Glutamatergic neuron (in vitro differentiated cells): ENCODE data around the gene DIP2B. TPM values are rescaled to one million over a fixed set of nuclear protein-coding genes. Genes with fewer than 3 reads are reported as not detected.

ENCODE experiments used
- DNase-seq: peaks from one replicate; pipeline ENCODE4 v3.0.0; 2022
- H3K27ac Mint-ChIP-seq: one replicate; pipeline ENCODE4 v1.8.0; 2020; ENCODE audit warnings: mild to moderate bottlenecking, mixed read lengths, inconsistent platforms; ENCODE audit not compliant: unreplicated experiment
- H3K27me3 Mint-ChIP-seq: one replicate; pipeline ENCODE4 v1.8.0; 2020; ENCODE audit warnings: mild to moderate bottlenecking, moderate library complexity, mixed read lengths, inconsistent platforms; ENCODE audit not compliant: unreplicated experiment
- H3K36me3 Mint-ChIP-seq: one replicate; pipeline ENCODE4 v1.8.0; 2020; ENCODE audit warnings: mild to moderate bottlenecking, mixed read lengths, inconsistent platforms; ENCODE audit not compliant: unreplicated experiment
- H3K4me1 Mint-ChIP-seq: one replicate; pipeline ENCODE4 v1.8.0; 2020; ENCODE audit warnings: mild to moderate bottlenecking, low read depth, mixed read lengths, inconsistent platforms; ENCODE audit not compliant: unreplicated experiment
- H3K4me3 Mint-ChIP-seq: one replicate; pipeline ENCODE4 v1.8.0; 2020; ENCODE audit warnings: mild to moderate bottlenecking, mixed read lengths, inconsistent platforms; ENCODE audit not compliant: unreplicated experiment
- H3K9me3 Mint-ChIP-seq: one replicate; pipeline ENCODE4 v1.8.0; 2020; ENCODE audit warnings: mild to moderate bottlenecking, moderate library complexity, mixed read lengths, inconsistent platforms; ENCODE audit not compliant: unreplicated experiment
- CTCF ChIP-seq: fragments of 200-600 bp; sonication (generic); IDR thresholded peaks from one replicate; pipeline ENCODE4 v1.5.0; 2021; ENCODE audit not compliant: partially characterized antibody, unreplicated experiment
- total RNA-seq: library from RNA; stranded (reverse); fragmentation: NEBNext Ultra II Directional; extraction: Animal tissue kit (Norgen Biotek cat#: 25700); gene quantifications from one replicate; pipeline ENCODE4 v1.2.1, GENCODE V29; 2021; ENCODE audit not compliant: unreplicated experiment

DIP2B gene
- total RNA-seq, 1 donor from 2014 or later = 37.3 TPM

GRCh38 chr12:50685641-50686040, 180.9 kb downstream of the DIP2B start:
- no peak for TF ChIP-seq CTCF
- no peak for DNase-seq
- peaks cover 7% of the 10 kb centered on the region for H3K27me3 Mint-ChIP-seq
- no peak overlapping the region for H3K27ac Mint-ChIP-seq
- H3K4me3 Mint-ChIP-seq = no peak overlapping the region
- peaks cover 2% of the 10 kb centered on the region for H3K9me3 Mint-ChIP-seq
- H3K4me1 Mint-ChIP-seq = peaks cover 4% of the 10 kb centered on the region
- H3K36me3 Mint-ChIP-seq = no peaks in the 10 kb centered on the region

DNA sequence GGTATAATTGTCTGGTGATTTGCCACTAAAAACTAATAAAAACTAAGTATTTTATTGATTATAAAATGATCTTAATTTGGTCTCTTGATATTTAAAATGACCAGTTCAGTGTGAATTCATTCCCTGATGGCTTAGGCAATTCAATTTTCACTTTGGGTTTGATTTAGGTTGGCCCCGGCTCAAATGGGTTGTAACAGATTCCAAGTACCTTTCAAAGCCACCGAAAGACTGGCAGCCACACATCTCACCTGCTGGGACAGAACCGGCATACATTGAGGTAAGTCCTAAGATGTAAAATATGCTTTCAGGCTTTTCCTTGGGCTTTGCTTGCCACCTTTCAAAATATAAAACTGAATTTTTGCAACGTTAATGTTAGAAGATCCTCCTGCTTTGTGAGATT, 181.6 kb downstream of the DIP2B start:
- Mint-ChIP-seq H3K4me1 (peaks cover 4% of the 10 kb centered on the region), H3K27me3 (peaks cover 7% of the 10 kb centered on the region), H3K4me3 (no peak overlapping the region), H3K27ac (no peak overlapping the region), H3K9me3 (peaks cover 2% of the 10 kb centered on the region), H3K36me3 (no peaks in the 10 kb centered on the region)
- DNase-seq = no peak
- no peak for TF ChIP-seq CTCF

GRCh38 chr12:50686976-50687375, 182.2 kb downstream of the DIP2B start:
- no peak for DNase-seq
- H3K27ac Mint-ChIP-seq = no peak overlapping the region
- no peak overlapping the region for H3K4me3 Mint-ChIP-seq

DNA sequence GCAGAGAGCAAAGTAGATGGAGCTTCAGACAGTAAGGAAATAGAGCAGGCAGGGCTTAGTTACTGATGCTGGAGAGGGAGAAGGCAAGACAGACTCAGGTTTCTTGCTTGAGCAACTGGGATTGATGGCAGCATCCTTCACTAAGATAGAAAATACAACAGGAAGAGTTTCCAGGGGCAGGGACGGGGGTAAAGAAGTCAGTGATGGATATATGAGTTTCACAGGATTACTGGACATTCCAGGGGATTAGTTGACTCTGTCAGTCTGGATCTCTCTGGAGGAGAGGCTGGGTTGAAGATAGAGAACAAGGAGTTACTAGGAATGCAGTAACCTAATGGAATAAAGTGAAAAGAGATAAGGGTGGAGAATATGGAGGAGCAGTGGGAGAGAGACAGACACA, 184.7 kb downstream of the DIP2B start:
- no peak overlapping the region for H3K4me3 Mint-ChIP-seq
- DNase-seq = no peak
- peaks cover 7% of the 10 kb centered on the region for H3K27me3 Mint-ChIP-seq
- H3K36me3 Mint-ChIP-seq = no peaks in the 10 kb centered on the region
- peaks cover 2% of the 10 kb centered on the region for H3K9me3 Mint-ChIP-seq
- no peak for TF ChIP-seq CTCF
- no peak overlapping the region for H3K27ac Mint-ChIP-seq
- peaks cover 4% of the 10 kb centered on the region for H3K4me1 Mint-ChIP-seq

More at GRCh38 chr12:50686976-50687375, 182.2 kb downstream of the DIP2B start:
- TF ChIP-seq CTCF = no peak
- Mint-ChIP-seq H3K4me1 (peaks cover 4% of the 10 kb centered on the region), H3K27me3 (peaks cover 7% of the 10 kb centered on the region), H3K36me3 (no peaks in the 10 kb centered on the region), H3K9me3 (peaks cover 2% of the 10 kb centered on the region)

DNA sequence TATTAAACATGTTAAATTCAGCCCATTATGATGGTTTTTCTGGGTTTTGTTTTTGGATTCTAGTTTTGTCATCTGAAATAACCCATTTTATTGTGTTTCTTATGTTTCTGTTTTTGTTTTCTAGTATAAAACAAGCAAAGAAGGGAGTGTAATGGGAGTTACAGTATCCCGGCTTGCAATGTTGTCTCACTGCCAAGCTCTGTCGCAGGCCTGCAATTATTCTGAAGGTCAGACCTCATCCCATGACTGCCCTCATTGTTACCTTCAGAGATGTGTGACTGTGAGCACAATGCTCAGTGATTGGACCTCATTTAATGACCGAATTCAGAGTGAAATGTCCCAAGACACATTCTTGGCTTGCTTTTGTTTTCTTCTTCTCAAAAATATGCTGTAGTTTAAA, 186.1 kb downstream of the DIP2B start:
- DNase-seq = no peak
- no peak overlapping the region for H3K27ac Mint-ChIP-seq
- no peak overlapping the region for H3K4me3 Mint-ChIP-seq
- H3K9me3 Mint-ChIP-seq = peaks cover 2% of the 10 kb centered on the region
- H3K36me3 Mint-ChIP-seq = no peaks in the 10 kb centered on the region
- TF ChIP-seq CTCF = no peak
- H3K4me1 Mint-ChIP-seq = peaks cover 4% of the 10 kb centered on the region
- peaks cover 7% of the 10 kb centered on the region for H3K27me3 Mint-ChIP-seq
